Measurements from ENCODE around the gene TSPAN18.

Gene TSPAN18

GRCh38 chr11:44880953-44881352 lies 154.2 kb downstream of the TSPAN18 start:
- Histone ChIP-seq H3K27ac (ENCODE audit: low read length) (no peak overlapping the region), H3K9me3 (replicated peaks; ENCODE audit: insufficient read depth, low read length) (no peaks in the 10 kb centered on the region), H3K36me3 (replicated peaks; ENCODE audit: insufficient read depth, low read length) (no peaks in the 10 kb centered on the region), H4K20me1 (ENCODE audit: insufficient read depth, low read length) (no peaks in the 10 kb centered on the region), H2AFZ (ENCODE audit: low read length) (no peak overlapping the region), H3K9ac (ENCODE audit: low read length) (no peak overlapping the region), H3K4me3 (ENCODE audit: low read length) (no peak overlapping the region), H3K79me2 (ENCODE audit: low read length) (no peaks in the 10 kb centered on the region), H3K4me1 (ENCODE audit: low read length) (no peaks in the 10 kb centered on the region), H3K9me2 (replicated peaks; ENCODE audit: insufficient read depth, low read length) (no peaks in the 10 kb centered on the region), H3F3A (ENCODE audit: insufficient read depth, low read length) (no peaks in the 10 kb centered on the region), H3K4me2 (ENCODE audit: low read depth, low read length) (no peak overlapping the region), H3K27me3 (replicated peaks; ENCODE audit: insufficient read depth, low read length) (peaks cover 3% of the 10 kb centered on the region; the same call in 1 of the 2 replicates)
- TF ChIP-seq CTCF (IDR thresholded peaks at IDR 0.05; ENCODE audit: low read length) = no peak
- TF ChIP-seq EZH2phosphoT487 (IDR thresholded peaks at IDR 0.05; ENCODE audit: low read length) = no peak
- no peak for DNase-seq

GRCh38 chr11:44883277-44883676 lies 156.5 kb downstream of the TSPAN18 start:
- DNase-seq = no peak
- Histone ChIP-seq H3K9me2 (replicated peaks; ENCODE audit: insufficient read depth, low read length) (no peaks in the 10 kb centered on the region), H4K20me1 (ENCODE audit: insufficient read depth, low read length) (no peaks in the 10 kb centered on the region), H3K36me3 (replicated peaks; ENCODE audit: insufficient read depth, low read length) (no peaks in the 10 kb centered on the region), H3K27ac (ENCODE audit: low read length) (no peak overlapping the region), H2AFZ (ENCODE audit: low read length) (no peak overlapping the region), H3K27me3 (replicated peaks; ENCODE audit: insufficient read depth, low read length) (peaks cover 3% of the 10 kb centered on the region; the same call in 1 of the 2 replicates), H3K9me3 (replicated peaks; ENCODE audit: insufficient read depth, low read length) (no peaks in the 10 kb centered on the region), H3K9ac (ENCODE audit: low read length) (no peak overlapping the region), H3F3A (ENCODE audit: insufficient read depth, low read length) (no peaks in the 10 kb centered on the region), H3K79me2 (ENCODE audit: low read length) (no peaks in the 10 kb centered on the region), H3K4me1 (ENCODE audit: low read length) (no peaks in the 10 kb centered on the region), H3K4me2 (ENCODE audit: low read depth, low read length) (no peak overlapping the region), H3K4me3 (ENCODE audit: low read length) (no peak overlapping the region)
- TF ChIP-seq EZH2phosphoT487 (IDR thresholded peaks at IDR 0.05; ENCODE audit: low read length) (no peak), EZH2 (optimal IDR thresholded peaks at IDR 0.05; ENCODE audit: low read depth, low read length) (no peak), CTCF (IDR thresholded peaks at IDR 0.05; ENCODE audit: low read length) (no peak)

- no peak overlapping the region for H3K4me3 ChIP-seq (ENCODE audit: low read length)
These were observed 157.3 kb downstream of the TSPAN18 start for GRCh38 chr11:44884056-44884455.

More at GRCh38 chr11:44884056-44884455, 157.3 kb downstream of the TSPAN18 start:
- Histone ChIP-seq H3K79me2 (ENCODE audit: low read length) (no peaks in the 10 kb centered on the region), H3K9ac (ENCODE audit: low read length) (no peak overlapping the region), H3K4me2 (ENCODE audit: low read depth, low read length) (no peak overlapping the region), H3K27me3 (replicated peaks; ENCODE audit: insufficient read depth, low read length) (peaks cover 3% of the 10 kb centered on the region; the same call in 1 of the 2 replicates), H3K9me2 (replicated peaks; ENCODE audit: insufficient read depth, low read length) (no peaks in the 10 kb centered on the region), H3K27ac (ENCODE audit: low read length) (no peak overlapping the region), H4K20me1 (ENCODE audit: insufficient read depth, low read length) (no peaks in the 10 kb centered on the region), H3F3A (ENCODE audit: insufficient read depth, low read length) (no peaks in the 10 kb centered on the region), H3K4me1 (ENCODE audit: low read length) (no peaks in the 10 kb centered on the region), H3K9me3 (replicated peaks; ENCODE audit: insufficient read depth, low read length) (no peaks in the 10 kb centered on the region), H3K36me3 (replicated peaks; ENCODE audit: insufficient read depth, low read length) (no peaks in the 10 kb centered on the region), H2AFZ (ENCODE audit: low read length) (no peak overlapping the region)
- no peak for DNase-seq
- TF ChIP-seq CTCF (IDR thresholded peaks at IDR 0.05; ENCODE audit: low read length) (no peak), EZH2 (optimal IDR thresholded peaks at IDR 0.05; ENCODE audit: low read depth, low read length) (no peak), EZH2phosphoT487 (IDR thresholded peaks at IDR 0.05; ENCODE audit: low read length) (no peak)
